ENCODE measurements around the gene RSPH9. TPM values are rescaled to one million over a fixed set of nuclear protein-coding genes. Genes with fewer than 3 reads are reported as not detected.

Gene RSPH9
- total RNA-seq, 2 donors from 2014 or later, result 0.12 TPM; not detected in 1

DNA sequence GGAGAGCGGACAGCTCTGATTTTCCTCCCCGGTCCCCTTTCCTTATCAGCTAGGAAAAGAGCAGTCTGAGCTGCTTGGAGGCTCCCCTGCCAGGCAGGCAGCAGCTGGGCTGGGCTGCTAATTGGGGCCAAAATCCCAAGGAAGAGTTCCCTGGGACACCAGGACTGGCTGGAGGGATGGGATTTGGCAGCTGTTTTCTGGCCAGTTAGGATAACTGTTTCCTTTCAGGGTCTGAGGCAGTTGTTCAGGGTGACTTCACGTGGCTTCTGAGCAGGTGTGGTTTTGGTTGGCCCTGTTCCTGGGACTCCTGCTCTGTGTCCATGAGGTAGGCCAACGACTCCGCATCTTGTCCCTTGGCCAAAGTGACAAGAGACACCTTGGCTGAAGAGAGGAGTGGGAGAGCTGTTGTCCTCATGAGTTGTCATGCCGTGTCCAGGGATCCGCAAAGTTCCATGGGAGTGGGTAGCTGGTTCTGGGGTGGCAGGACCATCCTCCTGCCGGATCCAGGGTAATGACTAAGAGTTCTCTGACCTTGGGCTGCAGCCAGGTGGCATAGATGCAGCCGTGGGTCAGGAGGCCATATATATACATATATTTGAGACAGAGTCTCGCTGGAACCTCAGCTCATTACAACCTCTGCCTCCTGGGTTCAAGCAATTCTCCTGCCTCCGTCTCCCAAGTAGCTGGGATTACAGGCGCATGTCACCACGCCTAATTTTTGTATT is 21.5 kb downstream of the RSPH9 start:
- Mint-ChIP-seq H3K27ac (no peak overlapping the region), H3K4me3 (no peak overlapping the region), H3K27me3 (ENCODE audit: low read depth) (no peaks in the 10 kb centered on the region), H3K9me3 (no peaks in the 10 kb centered on the region), H3K4me1 (ENCODE audit: low read depth) (peaks cover 37% of the 10 kb centered on the region), H3K36me3 (ENCODE audit: insufficient read depth in 2 of 2) (peaks cover 0 to 1% of the 10 kb centered on the region in 2 donors)
- ATAC-seq (replicated peaks in 1 of 2), result no peak
- DNase-seq, result no peak

DNA sequence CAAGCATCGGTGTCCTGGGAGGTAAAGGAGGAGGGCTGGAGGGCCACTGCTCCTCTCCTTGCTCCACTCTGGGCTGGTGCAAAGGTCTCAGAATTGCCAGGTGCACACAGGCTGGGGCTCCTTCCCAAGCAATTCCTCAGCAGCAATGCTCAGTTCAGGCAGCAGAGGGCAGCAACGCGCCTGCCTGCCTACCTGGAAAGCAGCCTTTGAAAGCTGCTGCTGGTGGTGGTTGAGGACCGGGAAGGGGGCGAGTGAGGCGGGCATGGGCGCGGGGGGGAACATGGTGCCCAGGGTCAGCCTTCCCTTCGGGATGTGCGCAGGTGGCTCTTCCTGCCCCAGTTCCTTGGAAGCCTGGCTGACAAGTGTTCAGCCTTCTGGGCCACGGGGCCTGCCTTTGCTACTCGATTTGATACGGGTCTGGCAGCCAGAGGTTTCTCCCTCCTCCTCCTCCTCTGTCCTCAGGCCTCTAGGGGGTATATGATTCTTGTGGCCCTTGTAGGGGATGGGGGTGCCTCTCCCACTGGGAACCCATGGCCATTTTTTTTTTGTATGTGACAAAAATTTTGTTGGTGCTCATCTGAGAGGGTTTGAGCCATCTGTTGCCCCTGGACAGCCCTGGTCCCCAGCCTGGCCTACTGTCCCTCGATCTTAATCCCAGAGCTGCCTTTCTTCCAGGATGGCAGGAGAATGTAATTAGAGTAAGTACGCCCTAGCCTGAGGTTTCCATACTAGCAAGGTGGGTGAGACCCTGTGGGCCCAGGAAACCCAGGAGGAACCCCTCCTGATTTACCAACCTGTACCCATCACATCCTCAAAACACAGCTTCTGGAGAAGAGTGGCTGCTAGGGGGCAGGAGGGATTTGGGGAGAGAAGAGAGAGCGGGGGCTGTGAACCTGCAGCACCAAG is 22.7 kb downstream of the RSPH9 start:
- DNase-seq, result peak; percentile 80
- Mint-ChIP-seq H3K9me3 (no peaks in the 10 kb centered on the region), H3K27ac (no peak overlapping the region), H3K4me1 (ENCODE audit: low read depth) (peaks cover 37% of the 10 kb centered on the region), H3K4me3 (peak overlapping the region; percentile 48 to 65), H3K36me3 (ENCODE audit: insufficient read depth in 2 of 2) (peaks cover 0 to 3% of the 10 kb centered on the region in 2 donors), H3K27me3 (ENCODE audit: low read depth) (no peaks in the 10 kb centered on the region)
- ATAC-seq (replicated peaks in 1 of 2), result peak; percentile 62 to 64

DNA sequence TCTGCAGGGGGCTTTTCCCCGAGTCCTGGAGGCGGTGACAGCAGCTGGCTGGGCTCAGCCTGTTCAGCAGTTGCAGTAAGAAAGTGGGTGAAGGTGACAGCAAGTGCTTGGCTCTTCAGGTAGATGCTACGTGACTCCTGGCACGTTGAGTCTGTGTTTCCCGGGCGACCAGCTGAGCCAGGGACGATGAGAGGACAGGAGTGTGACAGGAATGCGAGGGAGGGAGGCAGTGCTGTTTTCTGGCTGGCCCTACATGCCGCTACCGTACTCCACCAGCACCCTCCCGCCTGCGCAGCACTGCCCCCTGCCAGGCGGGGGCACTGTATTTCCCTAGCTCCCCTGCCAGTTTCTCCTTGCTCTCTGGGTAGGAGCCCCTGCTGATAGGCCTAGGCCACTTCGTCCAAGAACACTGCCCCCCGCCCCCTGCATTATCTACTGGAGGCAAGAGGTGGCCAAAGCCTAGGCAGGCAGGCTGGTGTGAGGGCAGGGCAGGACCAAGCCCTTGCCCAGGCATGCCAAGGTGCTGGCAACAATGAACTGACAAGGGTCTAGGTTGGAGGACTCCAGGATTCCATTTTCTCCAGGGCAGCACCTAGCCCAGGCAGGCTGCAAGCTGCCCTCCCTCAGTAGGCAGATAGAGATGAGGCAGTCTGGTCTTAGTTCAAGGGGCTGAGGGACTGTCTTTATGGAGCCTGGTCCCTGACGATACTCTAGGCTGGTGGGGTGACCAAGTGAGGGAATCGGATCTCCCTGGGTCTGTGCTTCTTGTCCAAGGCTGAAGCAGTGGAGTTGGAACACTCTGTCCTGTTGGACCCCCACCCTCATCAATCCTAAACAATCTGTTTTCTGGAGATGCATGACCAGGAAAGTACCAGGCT is 23.6 kb downstream of the RSPH9 start:
- ATAC-seq (replicated peaks in 1 of 2) (peak; percentile 53 to 64), DNase-seq (peak; percentile 60 to 62)
- Mint-ChIP-seq H3K27me3 (ENCODE audit: low read depth) (no peaks in the 10 kb centered on the region), H3K36me3 (ENCODE audit: insufficient read depth in 2 of 2) (peaks cover 2 to 3% of the 10 kb centered on the region in 2 donors), H3K4me1 (ENCODE audit: low read depth) (peaks cover 37% of the 10 kb centered on the region), H3K4me3 (peak overlapping the region; percentile 48 to 62), H3K27ac (peak overlapping the region; percentile 15), H3K9me3 (no peaks in the 10 kb centered on the region)

DNA sequence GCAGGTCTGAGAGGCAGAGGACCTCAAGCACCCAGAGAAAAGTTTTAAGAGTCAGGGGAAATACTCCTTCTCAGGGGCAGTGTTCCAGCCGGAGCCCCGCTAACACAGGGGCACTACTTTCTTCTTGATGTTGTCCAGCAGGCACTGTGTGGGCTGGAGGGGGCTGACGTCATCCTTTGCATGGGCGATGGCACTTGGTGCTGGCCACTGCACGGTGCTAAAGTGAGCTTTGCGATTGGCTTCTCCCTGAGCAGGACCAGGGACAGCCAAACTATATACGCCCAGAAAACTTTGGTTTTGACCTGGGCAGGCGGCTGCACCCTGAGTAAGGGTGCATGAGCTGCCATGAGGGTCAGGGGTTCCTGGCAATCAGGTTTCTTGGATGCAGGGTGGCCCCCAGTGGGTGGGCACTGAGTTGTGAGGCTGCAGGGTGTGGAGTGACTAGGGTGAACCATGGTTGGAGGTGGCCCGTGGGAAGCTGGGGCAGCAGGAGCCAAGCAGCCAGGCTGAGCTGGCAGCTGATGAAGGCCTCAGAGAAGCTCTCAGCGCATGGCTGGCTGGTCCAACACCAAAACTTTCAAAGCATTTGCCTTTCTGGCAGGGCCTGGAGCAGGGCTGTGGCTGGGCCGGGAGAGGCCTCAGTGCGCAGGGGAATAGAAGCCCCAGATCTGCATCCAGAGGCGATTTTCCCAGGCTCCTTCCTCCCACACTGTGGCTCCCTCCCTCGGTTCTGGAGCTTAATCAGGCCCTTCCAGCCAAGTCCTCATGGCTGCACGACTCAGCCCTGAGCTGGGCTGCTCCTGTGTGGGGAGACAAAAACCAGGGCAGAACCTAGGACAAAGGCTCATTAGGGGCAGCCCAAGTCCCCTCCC is 24.4 kb downstream of the RSPH9 start:
- peak in 1 of 2 donors; percentile 13 for ATAC-seq (replicated peaks in 1 of 2)
- Mint-ChIP-seq H3K4me3 (no peak overlapping the region), H3K36me3 (ENCODE audit: insufficient read depth in 2 of 2) (peaks cover 2 to 3% of the 10 kb centered on the region in 2 donors), H3K27ac (no peak overlapping the region), H3K27me3 (ENCODE audit: low read depth) (no peaks in the 10 kb centered on the region), H3K9me3 (no peaks in the 10 kb centered on the region), H3K4me1 (ENCODE audit: low read depth) (peaks cover 37% of the 10 kb centered on the region)
- no peak for DNase-seq

DNA sequence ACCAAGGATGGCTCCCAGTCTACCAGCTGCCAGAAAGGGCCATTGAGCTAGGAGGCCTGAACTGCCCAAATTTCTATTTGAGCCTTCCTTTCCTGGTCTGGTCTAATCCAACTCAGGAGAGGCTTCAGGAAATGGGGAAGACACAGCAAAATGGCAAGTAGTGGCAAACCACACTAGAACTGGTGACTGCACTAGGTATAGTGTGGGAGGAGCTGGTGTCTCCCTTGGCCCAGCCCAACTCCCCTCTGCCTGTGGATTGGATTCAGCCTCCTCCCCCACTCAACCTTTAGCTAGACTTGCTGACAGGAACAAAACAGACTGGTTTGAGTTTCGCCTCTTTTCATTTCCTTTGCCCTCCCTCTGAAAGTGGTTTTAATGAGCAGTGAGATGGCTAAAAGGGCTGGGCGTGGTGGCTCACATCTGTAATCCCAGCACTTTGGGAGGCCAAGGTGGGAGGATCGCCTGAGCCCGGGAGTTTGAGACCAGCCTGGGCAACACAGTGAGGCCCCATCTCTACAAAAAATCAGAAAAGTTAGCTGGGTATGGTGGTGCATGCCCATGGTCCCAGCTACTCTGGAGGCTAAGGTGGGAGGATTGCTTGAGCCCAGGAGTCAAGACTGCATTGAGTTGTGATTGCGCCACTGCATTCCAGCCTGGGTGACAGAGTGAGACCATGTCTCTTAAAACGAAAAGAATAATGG is 25.2 kb downstream of the RSPH9 start:
- Mint-ChIP-seq H3K9me3 (no peaks in the 10 kb centered on the region), H3K27me3 (ENCODE audit: low read depth) (no peaks in the 10 kb centered on the region), H3K4me3 (no peak overlapping the region), H3K27ac (peak overlapping the region; percentile 66), H3K36me3 (ENCODE audit: insufficient read depth in 2 of 2) (peaks cover 2 to 5% of the 10 kb centered on the region in 2 donors), H3K4me1 (ENCODE audit: low read depth) (peaks cover 37% of the 10 kb centered on the region)
- ATAC-seq (replicated peaks in 1 of 2) (peak; percentile 65 to 78), DNase-seq (peak; percentile 37 to 40)

DNA sequence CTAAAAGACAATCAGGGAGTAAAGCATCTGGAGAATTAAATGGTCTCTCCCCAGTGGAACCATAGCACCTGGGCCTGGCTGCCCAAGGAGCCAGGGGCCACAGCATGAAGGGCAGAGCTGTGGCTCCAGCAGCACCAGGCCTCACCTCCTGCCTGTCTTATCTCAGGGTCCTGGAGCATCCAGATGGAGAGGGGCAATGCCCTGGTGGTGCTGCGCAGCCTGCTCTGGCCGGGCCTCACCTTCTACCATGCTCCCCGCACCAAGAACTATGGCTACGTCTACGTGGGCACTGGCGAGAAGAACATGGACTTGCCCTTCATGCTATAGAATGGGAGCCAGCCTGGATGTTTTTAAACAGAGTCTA is 25.8 kb downstream of the RSPH9 start:
- no peak for DNase-seq
- H3K9me3 Mint-ChIP-seq, result no peaks in the 10 kb centered on the region
- peaks cover 37% of the 10 kb centered on the region for H3K4me1 Mint-ChIP-seq (ENCODE audit: low read depth)
- no peak overlapping the region for H3K4me3 Mint-ChIP-seq
- no peaks in the 10 kb centered on the region for H3K27me3 Mint-ChIP-seq (ENCODE audit: low read depth)
- H3K36me3 Mint-ChIP-seq (ENCODE audit: insufficient read depth in 2 of 2), result peaks cover 2 to 5% of the 10 kb centered on the region in 2 donors
- ATAC-seq (replicated peaks in 1 of 2), result no peak
- peak overlapping the region; percentile 66 for H3K27ac Mint-ChIP-seq

DNA sequence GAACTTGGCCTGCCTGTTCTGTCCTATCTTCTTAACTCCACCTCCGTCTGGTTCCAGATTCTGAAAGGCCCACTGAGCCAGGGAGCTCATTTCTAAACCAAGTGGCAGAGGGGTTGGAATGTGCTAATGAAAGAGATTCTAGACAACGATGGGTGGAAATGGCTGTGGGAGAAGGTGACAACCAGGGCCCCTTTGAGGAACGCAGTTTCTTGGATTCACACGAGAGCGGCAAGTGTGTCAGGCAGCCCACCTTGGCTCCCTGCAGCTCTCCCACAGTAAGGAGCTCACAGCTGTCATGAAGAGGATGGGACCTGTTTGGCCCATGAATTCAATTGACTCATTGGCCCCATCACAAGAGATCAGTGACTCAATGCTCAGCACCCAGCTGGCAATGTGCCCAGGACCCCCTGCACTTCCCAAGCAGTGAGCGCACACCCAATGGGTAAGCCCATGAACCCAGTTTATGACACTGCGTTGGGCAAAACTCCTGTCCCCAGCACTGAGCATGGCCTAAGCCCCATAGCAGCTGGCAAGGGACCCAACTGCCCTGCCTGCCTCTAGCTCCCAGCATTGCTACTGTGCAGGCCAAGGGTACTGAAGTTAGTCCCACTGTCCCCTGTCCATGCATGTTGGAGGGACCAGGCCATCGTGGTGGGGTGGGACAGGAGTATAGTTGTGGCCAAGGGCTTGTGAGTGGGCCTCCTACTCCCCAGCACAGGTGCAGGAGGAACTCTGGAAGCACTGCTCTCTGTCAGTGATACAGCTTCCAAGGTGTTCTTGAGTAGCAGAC is 26.4 kb downstream of the RSPH9 start:
- Mint-ChIP-seq H3K36me3 (ENCODE audit: insufficient read depth in 2 of 2) (peaks cover 2 to 5% of the 10 kb centered on the region in 2 donors), H3K4me3 (no peak overlapping the region), H3K27ac (no peak overlapping the region), H3K4me1 (ENCODE audit: low read depth) (peaks cover 37% of the 10 kb centered on the region), H3K9me3 (no peaks in the 10 kb centered on the region), H3K27me3 (ENCODE audit: low read depth) (no peaks in the 10 kb centered on the region)
- no peak for DNase-seq
- no peak for ATAC-seq (replicated peaks in 1 of 2)

DNA sequence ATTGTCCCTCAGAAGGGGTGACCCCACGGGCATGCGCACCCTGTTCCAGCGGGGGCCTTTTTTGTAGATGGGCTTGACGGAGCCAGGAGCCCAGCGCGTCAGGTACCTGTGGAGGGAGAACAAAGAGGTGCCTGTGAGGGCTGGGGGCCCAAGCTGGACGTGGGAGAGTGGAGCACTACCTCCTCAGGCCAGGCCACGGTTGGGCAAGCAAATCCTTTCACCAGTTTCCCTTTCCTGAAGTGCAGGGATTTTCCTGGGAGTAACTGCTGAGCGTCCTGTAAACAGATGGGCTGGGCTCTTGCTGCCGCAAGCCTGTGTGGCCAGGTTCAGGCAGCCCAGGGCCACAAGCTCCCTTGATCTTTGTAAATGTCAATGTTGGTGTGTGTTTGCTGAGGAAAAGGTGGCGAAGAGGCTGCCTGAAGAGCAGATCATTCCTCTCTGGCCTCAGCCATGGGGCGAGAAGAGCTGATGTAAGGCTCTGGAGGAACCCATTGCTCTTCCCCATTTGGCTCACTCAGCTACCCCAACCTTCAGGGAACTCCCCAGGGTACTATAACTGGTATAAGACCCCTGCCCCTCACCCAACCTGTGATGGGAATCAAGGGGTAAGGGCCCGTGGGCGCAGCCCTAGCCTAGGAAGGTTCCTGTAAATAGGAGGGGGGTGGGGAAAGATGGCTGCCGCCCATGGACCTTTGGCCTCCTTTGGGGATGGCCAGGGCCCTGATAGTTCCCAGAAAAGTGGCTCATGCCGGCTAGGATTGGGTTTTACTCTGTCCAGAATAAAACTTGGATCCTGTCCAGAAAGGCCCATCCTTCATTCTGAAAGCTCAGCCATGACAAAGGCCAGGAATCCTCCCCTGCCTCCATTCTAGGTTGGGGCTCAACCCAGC is 27.2 kb downstream of the RSPH9 start:
- H3K27ac Mint-ChIP-seq, result no peak overlapping the region
- peaks cover 2 to 5% of the 10 kb centered on the region in 2 donors for H3K36me3 Mint-ChIP-seq (ENCODE audit: insufficient read depth in 2 of 2)
- no peak overlapping the region for H3K4me3 Mint-ChIP-seq
- ATAC-seq (replicated peaks in 1 of 2) (no peak), DNase-seq (no peak)
- no peaks in the 10 kb centered on the region for H3K9me3 Mint-ChIP-seq
- no peaks in the 10 kb centered on the region for H3K27me3 Mint-ChIP-seq (ENCODE audit: low read depth)
- H3K4me1 Mint-ChIP-seq (ENCODE audit: low read depth), result peaks cover 33% of the 10 kb centered on the region

DNA sequence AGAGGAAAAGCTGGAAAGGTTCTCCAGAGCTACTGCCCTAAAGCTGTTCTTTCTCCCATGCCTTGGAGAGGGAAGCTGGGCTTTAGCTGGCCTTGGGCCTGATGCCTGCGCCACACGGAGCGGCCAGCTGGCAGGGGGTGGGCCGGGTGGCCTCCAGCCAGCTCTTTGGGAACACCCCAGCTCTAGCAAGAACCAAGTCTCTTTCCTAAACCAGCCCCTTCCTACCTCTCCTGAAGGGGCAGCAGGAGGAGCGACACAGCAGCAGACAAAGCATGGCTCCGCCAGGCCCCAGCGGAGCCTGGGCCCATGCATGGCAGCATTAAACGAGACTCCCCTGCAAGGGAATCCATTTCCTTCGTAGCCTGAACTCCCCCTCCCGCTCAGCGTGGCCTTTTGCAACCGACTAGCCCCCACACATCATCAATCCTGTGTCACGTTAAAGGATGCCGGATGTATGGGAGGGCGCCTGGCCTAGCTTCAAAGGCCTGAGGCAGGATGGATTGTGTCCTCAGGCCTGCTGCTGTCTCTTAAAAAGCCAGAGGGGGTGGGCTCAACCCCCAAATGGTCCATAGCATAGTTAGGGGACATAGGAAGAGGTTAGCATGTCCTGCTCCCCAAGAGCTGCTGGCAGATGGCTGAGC is 28.7 kb downstream of the RSPH9 start:
- Mint-ChIP-seq H3K27ac (no peak overlapping the region), H3K36me3 (ENCODE audit: insufficient read depth in 2 of 2) (peaks cover 5% of the 10 kb centered on the region in 2 donors), H3K27me3 (ENCODE audit: low read depth) (no peaks in the 10 kb centered on the region), H3K4me3 (no peak overlapping the region), H3K9me3 (no peaks in the 10 kb centered on the region), H3K4me1 (ENCODE audit: low read depth) (peaks cover 18% of the 10 kb centered on the region)
- ATAC-seq (replicated peaks in 1 of 2), result no peak
- DNase-seq, result no peak

DNA sequence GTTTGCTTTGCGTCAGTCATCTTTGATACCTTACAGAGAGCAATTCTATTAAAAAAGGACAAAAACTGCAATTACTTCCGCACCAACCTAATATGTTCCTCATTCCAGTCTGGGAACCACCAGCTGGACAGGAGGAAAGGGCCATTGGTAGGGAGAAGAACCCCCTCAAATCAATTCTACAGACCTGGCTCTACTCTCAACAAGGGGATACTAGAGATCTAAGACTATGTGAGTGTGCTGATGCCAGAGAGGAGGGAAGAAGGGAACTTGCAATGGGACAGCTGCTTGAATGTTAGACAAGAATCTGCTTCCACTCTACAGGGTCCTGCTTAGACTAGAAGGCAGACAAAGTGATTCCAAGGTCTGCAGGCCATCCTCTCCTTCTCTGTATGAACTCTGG is 29.5 kb downstream of the RSPH9 start:
- H3K4me1 Mint-ChIP-seq (ENCODE audit: low read depth), result peaks cover 14% of the 10 kb centered on the region
- no peak for ATAC-seq (replicated peaks in 1 of 2)
- peaks cover 5% of the 10 kb centered on the region in 2 donors for H3K36me3 Mint-ChIP-seq (ENCODE audit: insufficient read depth in 2 of 2)
- no peaks in the 10 kb centered on the region for H3K27me3 Mint-ChIP-seq (ENCODE audit: low read depth)
- no peak for DNase-seq
- no peaks in the 10 kb centered on the region for H3K9me3 Mint-ChIP-seq
- no peak overlapping the region for H3K27ac Mint-ChIP-seq
- no peak overlapping the region for H3K4me3 Mint-ChIP-seq

Measured in activated T-cell treated with anti-CD3 and anti-CD28 coated beads, Interleukin-2, amount 50 U/mL, for 72 hours (primary cell).